Thyroid gland (tissue), 4 donors: ENCODE results near the gene HOXC4.

Experiments used
- POLR2A ChIP-seq, 2 donors: fragments of 450-650 bp; IDR thresholded peaks; one replicate each; pipeline ENCODE4 v1.6.1; 2017; ENCODE audit warnings: antibody characterized with exemption in 2 of 2, mild to moderate bottlenecking in 2 of 2, moderate library complexity in 1 of 2
- TF ChIP-seq, protein P1 (sequence below), 6 experiments: fragments of 200-600 bp in 3 of 6; fragments of 450-650 bp in 3 of 6; sonication (generic) in 3 of 6; IDR thresholded peaks; one replicate each; pipeline ENCODE4 v1.5.1; 2016 to 2019; ENCODE audit warnings: antibody characterized with exemption in 6 of 6, mild to moderate bottlenecking in 2 of 6, inconsistent platforms in 1 of 6, moderate library complexity in 1 of 6

GRCh38 chr12:54022960-54023884 lies 30.4 kb upstream of the HOXC4 start:
- TF ChIP-seq, protein P1, sequence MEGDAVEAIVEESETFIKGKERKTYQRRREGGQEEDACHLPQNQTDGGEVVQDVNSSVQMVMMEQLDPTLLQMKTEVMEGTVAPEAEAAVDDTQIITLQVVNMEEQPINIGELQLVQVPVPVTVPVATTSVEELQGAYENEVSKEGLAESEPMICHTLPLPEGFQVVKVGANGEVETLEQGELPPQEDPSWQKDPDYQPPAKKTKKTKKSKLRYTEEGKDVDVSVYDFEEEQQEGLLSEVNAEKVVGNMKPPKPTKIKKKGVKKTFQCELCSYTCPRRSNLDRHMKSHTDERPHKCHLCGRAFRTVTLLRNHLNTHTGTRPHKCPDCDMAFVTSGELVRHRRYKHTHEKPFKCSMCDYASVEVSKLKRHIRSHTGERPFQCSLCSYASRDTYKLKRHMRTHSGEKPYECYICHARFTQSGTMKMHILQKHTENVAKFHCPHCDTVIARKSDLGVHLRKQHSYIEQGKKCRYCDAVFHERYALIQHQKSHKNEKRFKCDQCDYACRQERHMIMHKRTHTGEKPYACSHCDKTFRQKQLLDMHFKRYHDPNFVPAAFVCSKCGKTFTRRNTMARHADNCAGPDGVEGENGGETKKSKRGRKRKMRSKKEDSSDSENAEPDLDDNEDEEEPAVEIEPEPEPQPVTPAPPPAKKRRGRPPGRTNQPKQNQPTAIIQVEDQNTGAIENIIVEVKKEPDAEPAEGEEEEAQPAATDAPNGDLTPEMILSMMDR (IDR thresholded peaks at IDR 0.05): no peak
- no peak for TF ChIP-seq POLR2A (IDR thresholded peaks at IDR 0.05)
